Measurements from ENCODE around the gene ERCC8.

DNA sequence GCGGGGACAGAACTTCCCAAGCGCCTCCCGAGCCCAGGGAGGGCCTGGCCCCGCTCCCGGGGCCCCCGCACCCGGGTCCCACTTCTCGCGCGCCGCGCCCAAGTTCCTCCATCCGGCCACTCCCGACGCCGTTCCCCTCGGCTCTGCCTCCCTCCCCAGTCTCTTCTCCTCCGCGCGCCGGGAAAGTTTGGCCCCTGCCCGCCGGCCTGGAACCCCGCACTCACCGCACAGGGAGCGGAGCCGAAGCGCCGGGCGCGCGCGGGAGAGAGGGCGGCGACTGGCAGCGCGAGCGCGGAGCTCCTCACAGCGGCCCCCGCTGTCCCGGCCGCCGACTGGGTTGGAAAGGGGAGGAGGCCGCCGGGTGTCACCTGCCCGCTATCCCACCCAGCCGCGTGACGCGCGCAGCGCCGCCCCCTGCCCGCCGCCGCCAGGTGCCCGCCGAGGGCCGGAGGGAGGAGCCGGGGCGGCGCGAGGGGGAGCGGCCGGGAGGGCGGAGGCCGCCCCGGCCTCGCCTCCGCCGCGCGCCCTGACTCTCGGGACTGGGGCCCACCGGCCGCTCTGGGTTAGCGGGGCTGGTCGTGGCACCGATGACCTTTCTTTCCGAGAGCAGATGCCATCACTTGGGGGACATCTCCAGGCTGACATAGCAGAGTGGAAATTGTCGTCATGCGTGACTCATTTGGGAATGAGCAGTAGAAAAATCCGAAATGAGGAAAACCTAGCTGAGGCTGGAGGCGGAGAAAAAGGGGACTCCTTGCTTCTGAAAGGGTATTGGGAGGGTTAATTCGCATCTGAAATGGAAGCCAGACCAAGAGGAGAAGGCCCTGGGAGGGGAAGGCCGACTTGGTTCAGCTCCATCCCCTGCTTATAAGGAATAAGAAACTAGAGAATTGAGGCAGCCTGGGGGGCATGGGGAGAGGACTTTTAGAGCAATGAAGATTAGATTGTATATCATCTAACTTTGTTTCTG, 100.6 kb downstream of the ERCC8 start, which contains the start of gene ELOVL7:
- TF ChIP-seq POLR2A (IDR thresholded peaks at IDR 0.05): no peak
- TF ChIP-seq, protein P1, sequence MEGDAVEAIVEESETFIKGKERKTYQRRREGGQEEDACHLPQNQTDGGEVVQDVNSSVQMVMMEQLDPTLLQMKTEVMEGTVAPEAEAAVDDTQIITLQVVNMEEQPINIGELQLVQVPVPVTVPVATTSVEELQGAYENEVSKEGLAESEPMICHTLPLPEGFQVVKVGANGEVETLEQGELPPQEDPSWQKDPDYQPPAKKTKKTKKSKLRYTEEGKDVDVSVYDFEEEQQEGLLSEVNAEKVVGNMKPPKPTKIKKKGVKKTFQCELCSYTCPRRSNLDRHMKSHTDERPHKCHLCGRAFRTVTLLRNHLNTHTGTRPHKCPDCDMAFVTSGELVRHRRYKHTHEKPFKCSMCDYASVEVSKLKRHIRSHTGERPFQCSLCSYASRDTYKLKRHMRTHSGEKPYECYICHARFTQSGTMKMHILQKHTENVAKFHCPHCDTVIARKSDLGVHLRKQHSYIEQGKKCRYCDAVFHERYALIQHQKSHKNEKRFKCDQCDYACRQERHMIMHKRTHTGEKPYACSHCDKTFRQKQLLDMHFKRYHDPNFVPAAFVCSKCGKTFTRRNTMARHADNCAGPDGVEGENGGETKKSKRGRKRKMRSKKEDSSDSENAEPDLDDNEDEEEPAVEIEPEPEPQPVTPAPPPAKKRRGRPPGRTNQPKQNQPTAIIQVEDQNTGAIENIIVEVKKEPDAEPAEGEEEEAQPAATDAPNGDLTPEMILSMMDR (IDR thresholded peaks at IDR 0.05): no peak

Measured in lower leg skin (tissue), 3 donors.